CD14-positive monocyte (primary cell): ENCODE results near the gene DOCK3. TPM values are rescaled to one million over a fixed set of nuclear protein-coding genes. Genes with fewer than 3 reads are reported as not detected.

Source experiments
- DNase-seq, 3 donors: peaks; one replicate each; pipeline ENCODE4 v3.0.0-alpha.2; 2011 to 2022
- H2AFZ ChIP-seq: 2 replicates; pipeline ENCODE4 v1.6.0; 2012; ENCODE audit warnings: mild to moderate bottlenecking, low read depth, low read length, inconsistent platforms; ENCODE audit not compliant: insufficient read depth, poor library complexity, severe bottlenecking
- H3K27ac ChIP-seq, 2 donors: 1 replicate in 1 of 2; 2 replicates in 1 of 2; pipeline ENCODE4 v1.5.1; 2012 to 2013; ENCODE audit warnings: low read length in 2 of 2, control low read depth in 1 of 2, inconsistent platforms in 1 of 2, low read depth in 1 of 2, mild to moderate bottlenecking in 1 of 2
- H3K27me3 ChIP-seq, 2 donors: one replicate each; pipeline versions ENCODE4 v1.6.0 to v1.6.1; 2011 to 2013; ENCODE audit warnings: low read length in 2 of 2; ENCODE audit not compliant: control insufficient read depth in 2 of 2, insufficient read depth in 2 of 2
- H3K36me3 ChIP-seq, 2 donors: replicated peaks in 1 of 2; 1 replicate in 1 of 2; 2 replicates in 1 of 2; pipeline versions ENCODE4 v1.5.1 to v1.6.1; 2012 to 2013; ENCODE audit warnings: low read length in 2 of 2, control low read depth in 1 of 2, inconsistent platforms in 1 of 2, mild to moderate bottlenecking in 1 of 2; ENCODE audit not compliant: insufficient read depth in 2 of 2, control insufficient read depth in 1 of 2
- H3K4me1 ChIP-seq, 2 donors: 1 replicate in 1 of 2; 2 replicates in 1 of 2; pipeline versions ENCODE4 v1.5.1 to v1.6.1; 2012 to 2013; ENCODE audit warnings: low read length in 2 of 2, control low read depth in 1 of 2, inconsistent platforms in 1 of 2, mild to moderate bottlenecking in 1 of 2, moderate library complexity in 1 of 2; ENCODE audit not compliant: insufficient read depth in 2 of 2, control insufficient read depth in 1 of 2
- H3K4me2 ChIP-seq: replicated peaks from 2 replicates; pipeline ENCODE3; 2012; ENCODE audit warnings: low read length, moderate library complexity, mild to moderate bottlenecking; ENCODE audit not compliant: poor library complexity, severe bottlenecking; ENCODE audit errors: extremely low read depth
- H3K4me3 ChIP-seq, 3 experiments: fragments of 200-600 bp in 1 of 3; sonication (generic) in 1 of 3; replicated peaks in 1 of 3; 1 replicate in 2 of 3; 2 replicates in 1 of 3; pipeline ENCODE4 v1.5.1; 2011 to 2013; ENCODE audit warnings: low read length in 3 of 3, mild to moderate bottlenecking in 3 of 3, control low read depth in 2 of 3, low read depth in 2 of 3, inconsistent platforms in 1 of 3, moderate library complexity in 1 of 3
- H3K79me2 ChIP-seq: 2 replicates; pipeline ENCODE4 v1.6.0; 2012; ENCODE audit warnings: mild to moderate bottlenecking, control low read depth, inconsistent platforms, low read length, moderate library complexity; ENCODE audit not compliant: insufficient read depth
- H3K9ac ChIP-seq: 2 replicates; pipeline ENCODE4 v1.6.0; 2017; ENCODE audit warnings: low read length, mild to moderate bottlenecking; ENCODE audit not compliant: insufficient read depth, poor library complexity, severe bottlenecking
- H3K9me3 ChIP-seq, 2 donors: replicated peaks in 1 of 2; 1 replicate in 1 of 2; 2 replicates in 1 of 2; pipeline versions ENCODE4 v1.5.1 to v1.6.1; 2012 to 2013; ENCODE audit warnings: low read length in 2 of 2, control low read depth in 1 of 2; ENCODE audit not compliant: control insufficient read depth in 1 of 2, insufficient read depth in 1 of 2
- H4K20me1 ChIP-seq: 2 replicates; pipeline ENCODE4 v1.6.0; 2012; ENCODE audit warnings: mild to moderate bottlenecking, low read length, control low read depth, moderate library complexity; ENCODE audit not compliant: insufficient read depth
- H3K27ac Mint-ChIP-seq, 7 donors: one replicate each; pipeline ENCODE4 v1.8.0; 2020; ENCODE audit warnings: mild to moderate bottlenecking in 7 of 7, mixed read lengths in 7 of 7, moderate library complexity in 6 of 7, inconsistent platforms in 2 of 7
- H3K27me3 Mint-ChIP-seq, 3 donors: one replicate each; pipeline ENCODE4 v1.8.0; 2021 to 2022; ENCODE audit warnings: low read depth in 3 of 3, mild to moderate bottlenecking in 3 of 3, mixed read lengths in 3 of 3, moderate library complexity in 3 of 3, inconsistent platforms in 1 of 3
- H3K36me3 Mint-ChIP-seq, 2 donors: one replicate each; pipeline ENCODE4 v1.8.0; 2020; ENCODE audit warnings: mixed read lengths in 2 of 2, inconsistent platforms in 1 of 2, mild to moderate bottlenecking in 1 of 2
- H3K4me1 Mint-ChIP-seq: one replicate; pipeline ENCODE4 v1.8.0; 2020; ENCODE audit warnings: mild to moderate bottlenecking, mixed read lengths
- H3K4me3 Mint-ChIP-seq, 2 donors: one replicate each; pipeline ENCODE4 v1.8.0; 2020; ENCODE audit warnings: mild to moderate bottlenecking in 2 of 2, mixed read lengths in 2 of 2, moderate library complexity in 1 of 2
- H3K9me3 Mint-ChIP-seq, 7 donors: one replicate each; pipeline ENCODE4 v1.8.0; 2020 to 2022; ENCODE audit warnings: mixed read lengths in 7 of 7, mild to moderate bottlenecking in 6 of 7, moderate library complexity in 6 of 7, inconsistent platforms in 2 of 7
- WGBS: methylation state at CpG from one replicate; pipeline ENCODE4 v1.1.5; 2013; ENCODE audit warnings: missing lambda C conversion rate; ENCODE audit not compliant: insufficient coverage; 5-methylcytosine and 5-hydroxymethylcytosine counted together
- intact Hi-C, 2 donors: fragments of 100-400 bp; cut with micrococcal nuclease; formaldehyde crosslinking; loops; one replicate each; pipeline versions ENCODE4 v1.15.0 to v1.15.1; 2023
- polyA plus RNA-seq, 3 donors: library from polyadenylated mRNA; depleted of rRNA in 1 of 3; unstranded in 2 of 3; stranded (reverse) in 1 of 3; fragments of 300-500 nt in 2 of 3; fragments of >200 nt in 1 of 3; fragmentation: Illumina TruSeq in 2 of 3; gene quantifications; 1 replicate in 2 of 3; 2 replicates in 1 of 3; pipeline ENCODE4 v1.2.3, GENCODE V29; 2012 to 2021
- TF ChIP-seq, protein P1 (sequence below): fragments of 200-600 bp; IDR thresholded peaks from one replicate; pipeline ENCODE4 v1.8.0; 2022; ENCODE audit warnings: antibody characterized with exemption, mild to moderate bottlenecking

The DOCK3 gene
- polyA plus RNA-seq, 3 donors, result 0.03 TPM; not detected in 1

DNA sequence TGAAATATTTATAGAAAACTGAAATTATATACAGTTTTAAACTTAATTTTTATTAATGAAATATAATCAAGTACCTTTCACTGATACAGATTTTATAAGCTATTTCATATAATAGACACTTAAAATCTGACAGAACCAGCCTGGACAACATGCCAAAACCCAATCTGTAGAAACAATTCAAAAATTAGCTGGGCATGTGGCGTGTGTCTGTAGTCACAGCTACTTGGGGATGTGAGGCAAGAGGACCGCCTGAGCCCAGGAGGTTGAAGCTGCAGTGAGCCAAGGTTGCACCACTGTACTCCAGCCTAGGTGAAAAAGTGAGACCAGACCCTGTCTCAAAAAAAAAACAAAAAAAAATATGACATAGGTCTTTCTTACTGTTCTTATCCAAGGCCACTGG lies 472.1 kb downstream of the DOCK3 start:
- no peak overlapping the region for H3K27ac Mint-ChIP-seq
- no peaks in the 10 kb centered on the region for H3K27me3 ChIP-seq
- intact Hi-C loops, result no loop called here
- H3K4me3 ChIP-seq, result no peak overlapping the region
- H3K27ac ChIP-seq, result no peak overlapping the region
- no peak overlapping the region for H2AFZ ChIP-seq
- WGBS, result 100% methylated on average over 2 of the region's 2 CpGs
- H3K9me3 Mint-ChIP-seq, result peaks cover 0 to 11% (median 5%) of the 10 kb centered on the region in 7 donors
- no peaks in the 10 kb centered on the region for H3K36me3 ChIP-seq
- no peak overlapping the region for H3K4me2 ChIP-seq
- H3K79me2 ChIP-seq, result no peaks in the 10 kb centered on the region
- TF ChIP-seq, protein P1, sequence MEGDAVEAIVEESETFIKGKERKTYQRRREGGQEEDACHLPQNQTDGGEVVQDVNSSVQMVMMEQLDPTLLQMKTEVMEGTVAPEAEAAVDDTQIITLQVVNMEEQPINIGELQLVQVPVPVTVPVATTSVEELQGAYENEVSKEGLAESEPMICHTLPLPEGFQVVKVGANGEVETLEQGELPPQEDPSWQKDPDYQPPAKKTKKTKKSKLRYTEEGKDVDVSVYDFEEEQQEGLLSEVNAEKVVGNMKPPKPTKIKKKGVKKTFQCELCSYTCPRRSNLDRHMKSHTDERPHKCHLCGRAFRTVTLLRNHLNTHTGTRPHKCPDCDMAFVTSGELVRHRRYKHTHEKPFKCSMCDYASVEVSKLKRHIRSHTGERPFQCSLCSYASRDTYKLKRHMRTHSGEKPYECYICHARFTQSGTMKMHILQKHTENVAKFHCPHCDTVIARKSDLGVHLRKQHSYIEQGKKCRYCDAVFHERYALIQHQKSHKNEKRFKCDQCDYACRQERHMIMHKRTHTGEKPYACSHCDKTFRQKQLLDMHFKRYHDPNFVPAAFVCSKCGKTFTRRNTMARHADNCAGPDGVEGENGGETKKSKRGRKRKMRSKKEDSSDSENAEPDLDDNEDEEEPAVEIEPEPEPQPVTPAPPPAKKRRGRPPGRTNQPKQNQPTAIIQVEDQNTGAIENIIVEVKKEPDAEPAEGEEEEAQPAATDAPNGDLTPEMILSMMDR, result no peak
- H3K36me3 Mint-ChIP-seq, result no peaks in the 10 kb centered on the region
- no peak overlapping the region for H3K9ac ChIP-seq
- H3K27me3 Mint-ChIP-seq, result peaks cover 0 to 3% (median 3%) of the 10 kb centered on the region in 3 donors
- H3K4me1 Mint-ChIP-seq, result no peaks in the 10 kb centered on the region
- no peaks in the 10 kb centered on the region for H3K4me1 ChIP-seq
- H3K4me3 Mint-ChIP-seq, result no peak overlapping the region
- DNase-seq, result no peak
- no peaks in the 10 kb centered on the region for H4K20me1 ChIP-seq
- H3K9me3 ChIP-seq, result no peaks in the 10 kb centered on the region

DNA sequence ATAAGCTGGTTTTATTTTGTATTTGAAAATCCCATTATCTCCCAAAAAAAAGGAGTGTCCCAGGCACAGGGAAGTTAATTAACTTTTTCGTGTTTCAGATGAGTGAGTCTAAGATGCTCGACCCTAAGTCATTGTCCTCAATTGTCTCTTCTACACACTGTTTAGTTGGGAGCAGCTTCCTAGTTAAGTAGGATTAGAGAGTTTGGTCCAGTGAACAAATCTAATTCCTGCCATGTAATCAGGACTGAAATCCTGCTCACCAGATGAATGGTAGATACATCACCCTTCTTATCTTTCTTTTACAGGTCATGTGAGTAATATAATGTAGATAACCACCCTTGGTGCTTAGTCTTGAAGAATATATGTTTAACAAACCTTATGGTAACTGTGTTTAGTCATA lies 481.4 kb downstream of the DOCK3 start:
- Histone ChIP-seq H3K27ac (no peak overlapping the region), H3K9me3 (peaks cover 0 to 4% of the 10 kb centered on the region in 2 donors), H3K4me3 (no peak overlapping the region), H3K36me3 (no peaks in the 10 kb centered on the region), H2AFZ (no peak overlapping the region), H3K79me2 (no peaks in the 10 kb centered on the region), H3K9ac (no peak overlapping the region), H3K4me2 (no peak overlapping the region), H3K4me1 (no peaks in the 10 kb centered on the region), H3K27me3 (no peaks in the 10 kb centered on the region), H4K20me1 (no peaks in the 10 kb centered on the region)
- peaks cover 0 to 17% (median 9%) of the 10 kb centered on the region in 7 donors for H3K9me3 Mint-ChIP-seq
- H3K27ac Mint-ChIP-seq, result no peak overlapping the region
- no peaks in the 10 kb centered on the region for H3K4me1 Mint-ChIP-seq
- WGBS, result no CpG with 5 or more reads among the region's 2 CpGs
- DNase-seq, result no peak
- no peaks in the 10 kb centered on the region for H3K36me3 Mint-ChIP-seq
- TF ChIP-seq, protein P1, result no peak
- intact Hi-C loops, result no loop called here
- no peak overlapping the region for H3K4me3 Mint-ChIP-seq
- peaks cover 1 to 6% (median 3%) of the 10 kb centered on the region in 3 donors for H3K27me3 Mint-ChIP-seq
